IMR-90 (cell line): ENCODE data around the gene RANBP9. TPM values are rescaled to one million over a fixed set of nuclear protein-coding genes. Genes with fewer than 3 reads are reported as not detected.

Source experiments
- ATAC-seq: fragments of 200-7000 bp; cut with Tn5 transposase; 2 replicates; pipeline ENCODE4 v1.9.1; 2020; ENCODE audit warnings: low read depth, mild to moderate bottlenecking, moderate library complexity
- BruUV-seq: library from RNA; stranded (reverse); fragments of 400-500 nt; replicated peaks from 2 replicates; lab custom pipeline; 2021; lab: Mats Ljungman, UMichigan
- CTCF ChIA-PET: fragments of 300-600 bp; formaldehyde crosslinking; extraction: SDS; loops from one replicate; lab custom pipeline; 2021; ENCODE audit warnings: antibody characterized with exemption; lab: Yijun Ruan, JAX
- POLR2A ChIA-PET: fragments of 300-600 bp; sonication (Branson Sonifier 250); formaldehyde crosslinking; loops from one replicate; lab custom pipeline; 2022; ENCODE audit warnings: antibody characterized with exemption; ENCODE audit not compliant: unreplicated experiment; lab: Charles Lee
- DNase-seq: peaks from one replicate; pipeline ENCODE4 v3.0.0; 2013
- H2AFZ ChIP-seq: replicated peaks from 2 replicates; pipeline ENCODE3; 2013; ENCODE audit warnings: low read length, mild to moderate bottlenecking; ENCODE audit not compliant: poor library complexity
- H2AK5ac ChIP-seq: 2 replicates; pipeline ENCODE4 v1.6.1; 2013; ENCODE audit warnings: low read depth, low read length, inconsistent platforms
- H2AK9ac ChIP-seq: replicated peaks from 2 replicates; pipeline ENCODE3; 2013; ENCODE audit warnings: mild to moderate bottlenecking, low read depth, low read length, moderate library complexity; ENCODE audit not compliant: poor library complexity
- H2BK120ac ChIP-seq: 2 replicates; pipeline ENCODE4 v1.6.1; 2013; ENCODE audit warnings: low read depth, low read length, inconsistent platforms
- H2BK15ac ChIP-seq: 3 replicates; pipeline ENCODE4 v1.6.1; 2013; ENCODE audit warnings: low read depth, low read length, inconsistent platforms
- H2BK20ac ChIP-seq: 2 replicates; pipeline ENCODE4 v1.6.1; 2013; ENCODE audit warnings: low read depth, mild to moderate bottlenecking, inconsistent platforms, low read length, moderate library complexity
- H2BK5ac ChIP-seq: 2 replicates; pipeline ENCODE4 v1.6.1; 2013; ENCODE audit warnings: mild to moderate bottlenecking, low read depth, low read length, inconsistent platforms; ENCODE audit not compliant: poor library complexity, severe bottlenecking
- H3K14ac ChIP-seq: replicated peaks from 2 replicates; pipeline ENCODE4 v1.6.1; 2013; ENCODE audit warnings: low read depth, low read length, inconsistent platforms
- H3K18ac ChIP-seq: 2 replicates; pipeline ENCODE4 v1.6.1; 2013; ENCODE audit warnings: low read depth, low read length, control low read depth
- H3K23ac ChIP-seq: 2 replicates; pipeline ENCODE4 v1.6.1; 2013; ENCODE audit warnings: low read depth, low read length, inconsistent platforms
- H3K27ac ChIP-seq: 2 replicates; pipeline ENCODE4 v1.5.1; 2013; ENCODE audit warnings: mild to moderate bottlenecking, control low read depth, low read length; ENCODE audit not compliant: insufficient read depth
- H3K27me3 ChIP-seq: 2 replicates; pipeline ENCODE4 v1.6.1; 2013; ENCODE audit warnings: low read length; ENCODE audit not compliant: control insufficient read depth, insufficient read depth
- H3K36me3 ChIP-seq: 2 replicates; pipeline ENCODE4 v1.6.1; 2013; ENCODE audit warnings: low read length, mixed read lengths; ENCODE audit not compliant: control insufficient read depth, insufficient read depth
- H3K4ac ChIP-seq: 2 replicates; pipeline ENCODE4 v1.6.1; 2013; ENCODE audit warnings: low read depth, low read length, inconsistent platforms
- H3K4me1 ChIP-seq: 2 replicates; pipeline ENCODE4 v1.6.1; 2013; ENCODE audit warnings: low read length, mixed read lengths; ENCODE audit not compliant: control insufficient read depth, insufficient read depth
- H3K4me2 ChIP-seq: 2 replicates; pipeline ENCODE4 v1.6.1; 2013; ENCODE audit warnings: low read depth, mild to moderate bottlenecking, control low read depth, low read length, moderate library complexity
- H3K4me3 ChIP-seq: 2 replicates; pipeline ENCODE4 v1.5.1; 2013; ENCODE audit warnings: low read depth, mild to moderate bottlenecking, control low read depth, low read length, moderate library complexity; ENCODE audit not compliant: insufficient read depth
- H3K56ac ChIP-seq: 2 replicates; pipeline ENCODE4 v1.6.1; 2013; ENCODE audit warnings: low read length, inconsistent platforms; ENCODE audit not compliant: insufficient read depth; ENCODE audit errors: extremely low read depth
- H3K79me1 ChIP-seq, 2 experiments: 2 replicates each; pipeline ENCODE4 v1.6.1; 2013; ENCODE audit warnings: low read length in 2 of 2, inconsistent platforms in 1 of 2, low read depth in 1 of 2
- H3K9ac ChIP-seq: 2 replicates; pipeline ENCODE4 v1.6.1; 2013; ENCODE audit warnings: low read depth, low read length, control low read depth
- H3K9me1 ChIP-seq: 2 replicates; pipeline ENCODE4 v1.6.1; 2013; ENCODE audit warnings: low read length, inconsistent platforms; ENCODE audit not compliant: insufficient read depth
- H3K9me3 ChIP-seq: 2 replicates; pipeline ENCODE4 v1.6.1; 2013; ENCODE audit warnings: low read length; ENCODE audit not compliant: control insufficient read depth, insufficient read depth
- H4K20me1 ChIP-seq: 2 replicates; pipeline ENCODE4 v1.6.1; 2013; ENCODE audit warnings: low read length, inconsistent platforms; ENCODE audit not compliant: insufficient read depth
- H4K5ac ChIP-seq: 2 replicates; pipeline ENCODE4 v1.6.1; 2013; ENCODE audit warnings: mild to moderate bottlenecking, low read depth, low read length, control low read depth
- H4K8ac ChIP-seq, 2 experiments: 2 replicates each; pipeline ENCODE4 v1.6.1; 2013; ENCODE audit warnings: low read depth in 2 of 2, low read length in 2 of 2, control low read depth in 1 of 2, inconsistent platforms in 1 of 2
- H4K91ac ChIP-seq: 2 replicates; pipeline ENCODE4 v1.6.1; 2013; ENCODE audit warnings: low read depth, low read length, inconsistent platforms; ENCODE audit not compliant: insufficient read depth
- ELK1 ChIP-seq: fragments of 150-350 bp; IDR thresholded peaks from 2 replicates; pipeline ENCODE4 v1.6.1; 2016; ENCODE audit warnings: low read depth, mild to moderate bottlenecking, low read length, moderate library complexity, borderline replicate concordance
- POLR2A ChIP-seq: IDR thresholded peaks from 2 replicates; pipeline ENCODE4 v1.6.1; 2012; ENCODE audit warnings: mild to moderate bottlenecking, low read depth, low read length
- RAD21 ChIP-seq: IDR thresholded peaks from 2 replicates; pipeline ENCODE4 v1.6.1; 2012; ENCODE audit warnings: low read length, improper control_type of control experiment
- WGBS, 2 experiments: methylation state at CpG; one replicate each; pipeline versions ENCODE4 v1.1.5 to v1.1.7; 2013; ENCODE audit warnings: missing lambda C conversion rate in 2 of 2; ENCODE audit not compliant: insufficient read length in 1 of 2; ENCODE audit errors: extremely low coverage in 2 of 2; 5-methylcytosine and 5-hydroxymethylcytosine counted together
- dilution Hi-C: fragments of 300-500 bp; cut with HindIII; formaldehyde crosslinking; loops from one replicate; pipeline ENCODE4 v1.14.3; 2018; ENCODE audit warnings: low sequenced_read_pairs; ENCODE audit not compliant: unreplicated experiment
- in situ Hi-C: fragments of 300-500 bp; cut with MboI; formaldehyde crosslinking; loops from 3 replicates; pipeline ENCODE4 v1.14.3; 2019; ENCODE audit warnings: low sequenced_read_pairs, inconsistent platforms, mixed read lengths
- intact Hi-C: fragments of 100-400 bp; cut with micrococcal nuclease; formaldehyde crosslinking; loops from 2 replicates; pipeline ENCODE4 v1.10.0; 2022
- polyA plus RNA-seq, 3 experiments: library from polyadenylated mRNA; depleted of rRNA; stranded (reverse); fragments of >200 nt; gene quantifications; 2 replicates each; pipeline ENCODE4 v1.2.3, GENCODE V29; 2012; ENCODE audit warnings: low replicate concordance in 1 of 3
- total RNA-seq: library from RNA; depleted of rRNA; stranded (reverse); fragments of >200 nt; gene quantifications from 2 replicates; pipeline ENCODE4 v1.2.3, GENCODE V29; 2012

Gene RANBP9
- total and polyA plus RNA-seq, 2 of the 4 experiments (the other 2 are of a cell fraction) = 17.7 to 27.8 TPM

- H2BK120ac ChIP-seq = no peak overlapping the region
- no peak overlapping the region for H2BK5ac ChIP-seq
- no peak for TF ChIP-seq ELK1
- TF ChIP-seq RAD21 = no peak
- no peak for TF ChIP-seq POLR2A
- no peak for DNase-seq
- no peak overlapping the region for H3K56ac ChIP-seq
- no peaks in the 10 kb centered on the region for H3K27me3 ChIP-seq
- ChIA-PET CTCF (no interaction called here), POLR2A (no interaction called here)
- H2AK9ac ChIP-seq = no peak overlapping the region
- H4K8ac ChIP-seq = no peak overlapping the region
- no CpG with 5 or more reads among the region's 8 CpGs for WGBS, 2 experiments
- H3K9ac ChIP-seq = no peak overlapping the region
- H2BK15ac ChIP-seq = no peak overlapping the region
- no peaks in the 10 kb centered on the region for H3K9me3 ChIP-seq
- no peak overlapping the region for H3K27ac ChIP-seq
- H3K9me1 ChIP-seq = no peaks in the 10 kb centered on the region; the same call in 1 of the 2 replicates
- peaks cover 21 to 59% of the 10 kb centered on the region in 2 experiments for H3K79me1 ChIP-seq
- no peak overlapping the region for H2AFZ ChIP-seq
- H3K4me1 ChIP-seq = peaks cover 3% of the 10 kb centered on the region; the same call in 1 of the 2 replicates
- H3K4ac ChIP-seq = no peak overlapping the region; the same call in 1 of the 2 replicates
- dilution Hi-C loops (no loop called here), in situ Hi-C loops (no loop called here), intact Hi-C loops (loop anchor here (5.0 kb wide), 1 partner anchor 34 kb away; no protein-coding TSS in a partner anchor)
- no peak overlapping the region for H4K5ac ChIP-seq
- no peak overlapping the region for H3K18ac ChIP-seq
- no peak overlapping the region for H2AK5ac ChIP-seq
- no peak overlapping the region for H3K23ac ChIP-seq
- no peak overlapping the region for H2BK20ac ChIP-seq
- ATAC-seq = no peak
- no peak overlapping the region for H3K4me3 ChIP-seq
- H3K36me3 ChIP-seq = no peaks in the 10 kb centered on the region
- no peak overlapping the region for H4K91ac ChIP-seq
- no TSS peak for BruUV-seq
- no peak overlapping the region for H3K14ac ChIP-seq
- peaks cover 50% of the 10 kb centered on the region for H4K20me1 ChIP-seq
- no peak overlapping the region for H3K4me2 ChIP-seq
Observed at GRCh38 chr6:13666194-13667105, 45.2 kb downstream of the RANBP9 start.
